ENCODE results near the gene PDZD8. TPM values are rescaled to one million over a fixed set of nuclear protein-coding genes. Genes with fewer than 3 reads are reported as not detected.

The PDZD8 gene
- total RNA-seq, 1 donor from 2014 or later, result 31.8 TPM

DNA sequence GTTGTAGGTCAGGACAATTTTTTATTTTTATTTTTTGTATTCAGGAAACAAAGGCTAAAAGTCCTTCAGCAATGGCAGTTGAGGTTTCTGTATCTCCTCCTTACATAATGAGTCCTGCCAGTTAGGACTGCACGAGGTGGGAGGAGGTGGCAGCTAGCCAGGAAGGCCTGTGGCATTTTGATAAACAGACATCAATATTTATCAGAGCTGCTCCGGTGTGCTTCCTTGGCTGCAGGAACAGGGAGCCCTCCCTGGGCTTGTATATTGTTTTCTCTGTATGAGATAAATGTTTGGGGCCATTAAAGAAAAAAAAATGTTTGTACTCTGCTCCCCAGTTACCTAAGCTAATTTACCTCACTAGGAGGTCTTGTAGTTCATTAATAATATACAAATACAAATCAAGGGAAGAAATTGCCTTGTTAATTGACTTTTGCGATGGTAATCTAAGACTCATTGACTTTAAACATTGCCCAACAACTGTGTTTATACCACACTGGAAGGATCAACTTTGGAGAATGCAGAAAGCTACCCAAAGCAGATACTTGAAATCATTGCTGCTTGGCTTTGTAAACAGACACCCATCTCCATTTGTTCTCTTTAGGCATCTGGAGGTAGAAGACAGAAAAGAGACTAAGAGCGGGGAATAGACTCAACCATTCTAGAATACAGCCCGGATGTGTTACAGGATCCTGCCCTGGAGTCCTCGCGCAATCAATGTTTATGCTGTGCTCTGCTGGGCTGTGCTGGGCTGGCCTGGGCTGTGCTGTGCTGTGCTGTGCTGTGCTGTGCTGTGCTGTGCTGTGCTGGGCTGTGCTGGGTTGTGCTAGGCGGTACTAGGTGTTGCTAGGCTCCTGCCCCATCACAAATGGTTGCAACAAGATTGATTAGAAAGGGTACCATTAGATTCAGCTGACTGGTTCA lies 36.5 kb upstream of the PDZD8 start:
- Mint-ChIP-seq H3K27ac (ENCODE audit: unreplicated experiment) (no peak overlapping the region), H3K4me1 (no peaks in the 10 kb centered on the region), H3K4me3 (no peak overlapping the region), H3K9me3 (no peaks in the 10 kb centered on the region), H3K36me3 (ENCODE audit: low read depth) (no peaks in the 10 kb centered on the region), H3K27me3 (ENCODE audit: low read depth) (peaks cover 13% of the 10 kb centered on the region)
- no peak for DNase-seq (ENCODE audit: low read depth, low spot score)
- TF ChIP-seq, protein P1, sequence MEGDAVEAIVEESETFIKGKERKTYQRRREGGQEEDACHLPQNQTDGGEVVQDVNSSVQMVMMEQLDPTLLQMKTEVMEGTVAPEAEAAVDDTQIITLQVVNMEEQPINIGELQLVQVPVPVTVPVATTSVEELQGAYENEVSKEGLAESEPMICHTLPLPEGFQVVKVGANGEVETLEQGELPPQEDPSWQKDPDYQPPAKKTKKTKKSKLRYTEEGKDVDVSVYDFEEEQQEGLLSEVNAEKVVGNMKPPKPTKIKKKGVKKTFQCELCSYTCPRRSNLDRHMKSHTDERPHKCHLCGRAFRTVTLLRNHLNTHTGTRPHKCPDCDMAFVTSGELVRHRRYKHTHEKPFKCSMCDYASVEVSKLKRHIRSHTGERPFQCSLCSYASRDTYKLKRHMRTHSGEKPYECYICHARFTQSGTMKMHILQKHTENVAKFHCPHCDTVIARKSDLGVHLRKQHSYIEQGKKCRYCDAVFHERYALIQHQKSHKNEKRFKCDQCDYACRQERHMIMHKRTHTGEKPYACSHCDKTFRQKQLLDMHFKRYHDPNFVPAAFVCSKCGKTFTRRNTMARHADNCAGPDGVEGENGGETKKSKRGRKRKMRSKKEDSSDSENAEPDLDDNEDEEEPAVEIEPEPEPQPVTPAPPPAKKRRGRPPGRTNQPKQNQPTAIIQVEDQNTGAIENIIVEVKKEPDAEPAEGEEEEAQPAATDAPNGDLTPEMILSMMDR (conservative IDR thresholded peaks at IDR 0.05), result no peak

GRCh38 chr10:117410557-117410956 lies 35.3 kb upstream of the PDZD8 start:
- H3K9me3 Mint-ChIP-seq, result no peaks in the 10 kb centered on the region
- H3K27ac Mint-ChIP-seq (ENCODE audit: unreplicated experiment), result no peak overlapping the region
- no peaks in the 10 kb centered on the region for H3K4me1 Mint-ChIP-seq
- TF ChIP-seq, protein P1 (conservative IDR thresholded peaks at IDR 0.05), result no peak
- no peak overlapping the region for H3K4me3 Mint-ChIP-seq
- H3K36me3 Mint-ChIP-seq (ENCODE audit: low read depth), result no peaks in the 10 kb centered on the region
- no peak for DNase-seq (ENCODE audit: low read depth, low spot score)
- peaks cover 13% of the 10 kb centered on the region for H3K27me3 Mint-ChIP-seq (ENCODE audit: low read depth)

GRCh38 chr10:117409549-117410305 lies 34.5 kb upstream of the PDZD8 start:
- TF ChIP-seq, protein P1 (conservative IDR thresholded peaks at IDR 0.05), result no peak
- Mint-ChIP-seq H3K36me3 (ENCODE audit: low read depth) (no peaks in the 10 kb centered on the region), H3K9me3 (no peaks in the 10 kb centered on the region), H3K4me1 (no peaks in the 10 kb centered on the region), H3K4me3 (no peak overlapping the region), H3K27me3 (ENCODE audit: low read depth) (peaks cover 13% of the 10 kb centered on the region), H3K27ac (ENCODE audit: unreplicated experiment) (no peak overlapping the region)
- DNase-seq (ENCODE audit: low read depth, low spot score), result no peak

- Mint-ChIP-seq H3K9me3 (no peaks in the 10 kb centered on the region), H3K36me3 (ENCODE audit: low read depth) (no peaks in the 10 kb centered on the region), H3K27ac (ENCODE audit: unreplicated experiment) (no peak overlapping the region), H3K4me3 (no peak overlapping the region), H3K4me1 (peaks cover 4% of the 10 kb centered on the region), H3K27me3 (ENCODE audit: low read depth) (peaks cover 13% of the 10 kb centered on the region)
- TF ChIP-seq, protein P1 (conservative IDR thresholded peaks at IDR 0.05), result no peak
- no peak for DNase-seq (ENCODE audit: low read depth, low spot score)
Measured at GRCh38 chr10:117408436-117409384, 33.5 kb upstream of the PDZD8 start.

DNA sequence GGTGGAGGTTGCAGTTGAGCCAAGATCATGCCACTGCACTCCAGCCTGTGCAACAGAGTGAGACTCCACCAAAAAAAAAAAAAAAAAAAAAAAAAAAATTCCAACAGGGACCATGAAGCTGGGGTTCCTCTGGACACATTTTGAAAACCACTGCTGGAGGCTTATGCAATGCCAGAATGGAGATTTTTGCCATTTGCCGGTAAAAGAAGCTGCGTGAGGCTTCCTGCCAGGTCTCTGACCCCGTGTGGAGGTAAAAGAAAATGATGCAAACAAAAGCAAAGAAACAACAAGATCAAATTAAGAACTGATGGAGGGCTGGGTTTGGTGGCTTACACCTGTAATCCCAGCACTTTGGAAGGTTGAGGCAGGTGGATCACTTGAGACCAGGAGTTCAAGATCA lies 30.5 kb upstream of the PDZD8 start:
- Mint-ChIP-seq H3K9me3 (no peaks in the 10 kb centered on the region), H3K36me3 (ENCODE audit: low read depth) (no peaks in the 10 kb centered on the region), H3K27me3 (ENCODE audit: low read depth) (no peaks in the 10 kb centered on the region), H3K27ac (ENCODE audit: unreplicated experiment) (no peak overlapping the region), H3K4me3 (no peak overlapping the region), H3K4me1 (peaks cover 4% of the 10 kb centered on the region)
- TF ChIP-seq, protein P1 (conservative IDR thresholded peaks at IDR 0.05), result no peak
- DNase-seq (ENCODE audit: low read depth, low spot score), result no peak

Measured in neural crest cell (in vitro differentiated cells).